A549 (cell line): ENCODE results near the gene HASPIN. TPM values are rescaled to one million over a fixed set of nuclear protein-coding genes. Genes with fewer than 3 reads are reported as not detected.

Source experiments
- ATAC-seq, 2 experiments: fragments of 200-7000 bp in 1 of 2; fragments of >200 bp in 1 of 2; cut with Nextera tagmentation in 1 of 2; cut with Tn5 transposase in 1 of 2; 3 replicates each; pipeline versions ENCODE4 v1.8.0 to v1.9.1; 2018 to 2020; ENCODE audit warnings: mild to moderate bottlenecking in 1 of 2, moderate library complexity in 1 of 2
- CTCF ChIA-PET: fragments of 300-600 bp; sonication (Branson Sonifier 250); formaldehyde crosslinking; extraction: SDS; loops from one replicate; lab custom pipeline; 2021; ENCODE audit warnings: antibody characterized with exemption, inconsistent platforms; lab: Yijun Ruan, JAX
- POLR2A ChIA-PET: fragments of 350-600 bp; formaldehyde crosslinking; extraction: SDS; loops from one replicate; lab custom pipeline; 2021; ENCODE audit warnings: antibody characterized with exemption, inconsistent platforms; lab: Yijun Ruan, JAX
- DNase-seq, 2 experiments: peaks; one replicate each; pipeline versions ENCODE4 v3.0.0 to v3.0.0-alpha.2; 2011 to 2016; ENCODE audit warnings: low read depth in 1 of 2, low spot score in 1 of 2
- FAIRE-seq: peaks from 2 replicates; lab custom pipeline; 2011; peaks lifted over from hg19 to GRCh38; lab: Jason Lieb, UNC
- H3K27ac ChIP-seq, 2 experiments: fragments of >200 bp; sonication (Bioruptor Twin); formaldehyde crosslinking; 3 replicates each; pipeline ENCODE4 v1.5.1; 2016 to 2017
- H3K4me1 ChIP-seq: fragments of >200 bp; sonication (Bioruptor Twin); formaldehyde crosslinking; 3 replicates; pipeline ENCODE4 v1.6.1; 2016
- H3K4me2 ChIP-seq: fragments of >200 bp; sonication (Bioruptor Twin); formaldehyde crosslinking; 3 replicates; pipeline ENCODE4 v1.6.1; 2016
- H3K4me3 ChIP-seq: fragments of >200 bp; sonication (Bioruptor Twin); formaldehyde crosslinking; 3 replicates; pipeline ENCODE4 v1.5.1; 2016
- H3K9me3 ChIP-seq: fragments of >200 bp; sonication (Bioruptor Twin); formaldehyde crosslinking; 3 replicates; pipeline ENCODE4 v1.6.1; 2016
- CBX2 ChIP-seq: fragments of 200-600 bp; sonication (generic); IDR thresholded peaks from 2 replicates; pipeline ENCODE4 v1.6.1; 2016; ENCODE audit warnings: low read depth, mild to moderate bottlenecking, borderline replicate concordance
- EHF ChIP-seq: fragments of 250-450 bp; sonication (Bioruptor Pico); IDR thresholded peaks from 2 replicates; pipeline ENCODE4 v1.5.0; 2020; ENCODE audit warnings: mild to moderate bottlenecking
- FOSB ChIP-seq: fragments of 250-450 bp; sonication (Bioruptor Pico); IDR thresholded peaks from 2 replicates; pipeline ENCODE4 v1.5.0; 2020; ENCODE audit warnings: mild to moderate bottlenecking, moderate library complexity
- FOSL2 ChIP-seq, 2 experiments: fragments of 450-650 bp in 1 of 2; fragments of >200 bp in 1 of 2; sonication (Bioruptor Twin) in 1 of 2; formaldehyde crosslinking; IDR thresholded peaks; 2 replicates each; pipeline versions ENCODE4 v1.5.0 to v1.6.1; 2016 to 2020; ENCODE audit warnings: mild to moderate bottlenecking in 1 of 2, moderate library complexity in 1 of 2
- FOXS1 ChIP-seq: fragments of 250-450 bp; sonication (Bioruptor Pico); IDR thresholded peaks from 2 replicates; pipeline ENCODE4 v1.5.0; 2020; ENCODE audit warnings: mild to moderate bottlenecking, moderate library complexity
- HDAC2 ChIP-seq: fragments of 200-600 bp; sonication (generic); IDR thresholded peaks from 2 replicates; pipeline ENCODE4 v1.6.1; 2016
- HOXA7 ChIP-seq: fragments of 250-450 bp; sonication (Bioruptor Pico); IDR thresholded peaks from 2 replicates; pipeline ENCODE4 v1.5.0; 2020; ENCODE audit warnings: mild to moderate bottlenecking, moderate library complexity
- HOXB13 ChIP-seq: fragments of 250-450 bp; sonication (Bioruptor Pico); IDR thresholded peaks from 2 replicates; pipeline ENCODE4 v1.5.0; 2020; ENCODE audit warnings: low read depth, mild to moderate bottlenecking, moderate library complexity
- HOXB5 ChIP-seq: fragments of 250-450 bp; sonication (Bioruptor Pico); IDR thresholded peaks from 2 replicates; pipeline ENCODE4 v1.5.0; 2020; ENCODE audit warnings: mild to moderate bottlenecking, moderate library complexity
- POLR2A ChIP-seq: IDR thresholded peaks from 2 replicates; pipeline ENCODE4 v1.6.1; 2012; ENCODE audit warnings: mild to moderate bottlenecking, low read length
- RAD21 ChIP-seq, 2 experiments: fragments of >200 bp in 1 of 2; sonication (Bioruptor Twin) in 1 of 2; formaldehyde crosslinking in 1 of 2; IDR thresholded peaks in 1 of 2; conservative IDR thresholded peaks in 1 of 2; 2 replicates in 1 of 2; 3 replicates in 1 of 2; pipeline ENCODE4 v1.6.1; 2012 to 2018; ENCODE audit warnings: inconsistent platforms in 1 of 2
- TFCP2L1 ChIP-seq: fragments of 250-450 bp; sonication (Bioruptor Pico); IDR thresholded peaks from 2 replicates; pipeline ENCODE4 v1.5.0; 2021; ENCODE audit warnings: mild to moderate bottlenecking
- TP53 ChIP-seq: fragments of 250-450 bp; sonication (Bioruptor Pico); IDR thresholded peaks from 2 replicates; pipeline ENCODE4 v1.5.0; 2021; ENCODE audit warnings: mild to moderate bottlenecking, moderate library complexity
- WGBS: methylation state at CpG from one replicate; pipeline ENCODE4 v1.1.6; 2017; ENCODE audit errors: missing lambda C conversion rate; 5-methylcytosine and 5-hydroxymethylcytosine counted together
- polyA plus RNA-seq, 4 experiments: library from polyadenylated mRNA; depleted of rRNA in 3 of 4; stranded (reverse); fragments of >200 nt; fragmentation: RNase III in 1 of 4; extraction: RNeasy Plus Mini Kit Qiagen cat#74134 plus additional on column Dnase treatment in 1 of 4; gene quantifications; 2 replicates in 3 of 4; 3 replicates in 1 of 4; pipeline ENCODE4 v1.2.3, GENCODE V29; 2011 to 2017
- TF ChIP-seq, protein P1 (sequence below): fragments of 250-450 bp; sonication (Bioruptor Pico); IDR thresholded peaks from 2 replicates; pipeline ENCODE4 v1.5.0; 2020; ENCODE audit warnings: low read depth, mild to moderate bottlenecking, moderate library complexity
- TF ChIP-seq, protein P2 (sequence below): IDR thresholded peaks from 2 replicates; pipeline ENCODE4 v1.6.1; 2012; ENCODE audit warnings: low read depth, borderline replicate concordance
- TF ChIP-seq, protein P3 (sequence below): IDR thresholded peaks from 2 replicates; pipeline ENCODE4 v1.6.1; 2012
- TF ChIP-seq, protein P4 (sequence below): fragments of >200 bp; sonication (Bioruptor Twin); formaldehyde crosslinking; IDR thresholded peaks from 3 replicates; pipeline ENCODE4 v1.6.1; 2016
- TF ChIP-seq, protein P5 (sequence below): fragments of >200 bp; sonication (Bioruptor Twin); formaldehyde crosslinking; IDR thresholded peaks from 3 replicates; pipeline ENCODE4 v1.5.1; 2016

Gene HASPIN
- polyA plus RNA-seq, 2 of the 4 experiments (the other 2 are of a cell fraction), result 8.7 to 11.5 TPM

DNA sequence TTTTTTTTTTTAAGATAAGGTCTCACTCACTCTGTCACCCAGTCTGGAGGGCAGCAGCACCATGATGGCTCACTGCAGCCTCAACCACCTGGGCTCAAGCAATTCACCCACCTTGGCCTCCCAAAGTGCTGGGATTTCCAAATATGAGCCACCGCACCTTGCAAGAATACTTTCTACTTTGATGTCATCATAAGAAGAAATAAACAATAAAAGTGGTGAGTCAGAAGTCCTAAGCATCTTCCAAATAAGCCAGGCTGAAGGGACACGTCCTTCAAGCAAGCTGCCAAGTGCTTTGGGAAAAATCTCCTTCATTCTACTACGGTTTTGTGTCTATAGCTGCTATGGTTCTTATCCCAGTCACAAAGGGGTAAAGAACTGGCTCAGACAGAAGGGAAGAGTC is 20.3 kb downstream of the HASPIN start:
- Histone ChIP-seq H3K4me1 (peaks cover 8% of the 10 kb centered on the region; the same call in 2 of the 3 replicates), H3K9me3 (no peaks in the 10 kb centered on the region), H3K4me2 (0 out of 3 replicates have a peak overlapping the region, but pooled peaks have one; percentile 9), H3K27ac (no peak overlapping the region), H3K4me3 (no peak overlapping the region)
- DNase-seq (peak in 1 of 2 experiments; percentile 52), FAIRE-seq (peak; percentile 39), ATAC-seq (no peak; a peak in 1 of 6 replicates)
- 11% methylated on average over 3 of the region's 3 CpGs for WGBS
- POLR2A ChIA-PET, result no interaction called here
- TF ChIP-seq RAD21 (conservative IDR thresholded peaks at IDR 0.05 in 1 of 2, IDR thresholded peaks at IDR 0.05 in 1 of 2), result no peak
- no peak for TF ChIP-seq EHF (CRISPR knock-in tag)
- TF ChIP-seq FOSL2 (IDR thresholded peaks at IDR 0.05), result no peak
- TF ChIP-seq FOSL2 (CRISPR knock-in tag; IDR thresholded peaks at IDR 0.05), result peak; percentile 15; the same call in 1 of the 2 replicates
- CTCF ChIA-PET, result interaction anchor here (1.2 to 2.4 kb wide), 4 partner anchors 10 to 102 kb away, joined by 5 to 13 read pairs (median 6); partner anchors contain the start of gene NCBP3

DNA sequence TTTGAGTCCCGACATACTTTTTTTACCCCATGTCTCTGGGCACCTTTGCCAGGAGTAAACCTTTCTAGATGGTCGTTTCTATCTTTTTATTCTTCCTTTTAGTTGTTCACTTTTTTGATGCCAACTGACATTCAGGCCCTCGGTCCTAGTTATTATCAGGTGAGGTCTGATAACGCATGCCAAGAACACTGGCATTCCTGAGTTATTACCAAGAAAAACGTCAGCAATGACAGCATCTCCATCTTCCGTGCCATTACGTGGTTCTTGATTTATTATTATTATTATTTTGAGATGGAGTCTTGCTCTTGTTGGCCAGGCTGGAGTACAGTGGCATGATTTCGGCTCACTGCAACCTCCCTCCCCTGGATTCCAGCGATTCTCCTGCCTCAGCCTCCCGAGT is 21.4 kb downstream of the HASPIN start:
- H3K4me2 ChIP-seq, result no peak overlapping the region
- H3K27ac ChIP-seq, result no peak overlapping the region
- peaks cover 8% of the 10 kb centered on the region; the same call in 2 of the 3 replicates for H3K4me1 ChIP-seq
- H3K9me3 ChIP-seq, result no peaks in the 10 kb centered on the region
- ATAC-seq, result no peak
- no peak for FAIRE-seq
- WGBS, result 62% methylated on average over 10 of the region's 10 CpGs
- ChIA-PET CTCF (interaction anchor here (0.7 to 10.1 kb wide), 5 partner anchors 9 to 101 kb away, joined by 3 to 176 read pairs (median 6); partner anchors contain the start of gene NCBP3), POLR2A (no interaction called here)
- no peak for TF ChIP-seq HDAC2
- TF ChIP-seq, protein P1, sequence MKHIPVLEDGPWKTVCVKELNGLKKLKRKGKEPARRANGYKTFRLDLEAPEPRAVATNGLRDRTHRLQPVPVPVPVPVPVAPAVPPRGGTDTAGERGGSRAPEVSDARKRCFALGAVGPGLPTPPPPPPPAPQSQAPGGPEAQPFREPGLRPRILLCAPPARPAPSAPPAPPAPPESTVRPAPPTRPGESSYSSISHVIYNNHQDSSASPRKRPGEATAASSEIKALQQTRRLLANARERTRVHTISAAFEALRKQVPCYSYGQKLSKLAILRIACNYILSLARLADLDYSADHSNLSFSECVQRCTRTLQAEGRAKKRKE (CRISPR knock-in tag), result no peak
- no peak overlapping the region for H3K4me3 ChIP-seq
- no peak for DNase-seq

DNA sequence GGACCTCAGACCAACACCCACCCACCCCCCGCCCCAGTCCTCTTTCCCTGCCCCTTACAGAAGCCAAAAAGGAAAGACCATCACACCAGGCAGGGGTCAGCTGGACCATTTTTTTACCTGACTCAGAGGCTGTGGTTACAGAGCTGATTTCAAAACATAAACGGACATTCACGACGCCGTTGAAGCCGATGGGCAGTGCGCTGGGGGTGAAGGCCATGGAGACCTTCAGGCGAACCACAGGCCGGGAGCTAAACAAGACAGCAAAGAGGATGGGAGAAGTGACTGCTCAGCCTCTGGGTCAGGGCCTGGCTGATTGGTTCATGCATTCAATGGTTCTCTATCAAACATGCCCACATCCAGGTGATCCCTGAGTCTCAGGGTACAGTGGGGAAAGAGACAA is 24.1 kb downstream of the HASPIN start:
- Histone ChIP-seq H3K4me2 (no peak overlapping the region), H3K9me3 (no peaks in the 10 kb centered on the region), H3K27ac (no peak overlapping the region), H3K4me1 (peaks cover 8% of the 10 kb centered on the region; the same call in 2 of the 3 replicates), H3K4me3 (no peak overlapping the region)
- CTCF ChIA-PET, result interaction anchor here (0.9 to 10.1 kb wide), 8 partner anchors 9 to 116 kb away, joined by 3 to 176 read pairs (median 5); partner anchors contain the start of gene NCBP3
- WGBS, result 93% methylated on average over 8 of the region's 9 CpGs
- DNase-seq, result no peak
- POLR2A ChIA-PET, result no interaction called here
- TF ChIP-seq, protein P2, sequence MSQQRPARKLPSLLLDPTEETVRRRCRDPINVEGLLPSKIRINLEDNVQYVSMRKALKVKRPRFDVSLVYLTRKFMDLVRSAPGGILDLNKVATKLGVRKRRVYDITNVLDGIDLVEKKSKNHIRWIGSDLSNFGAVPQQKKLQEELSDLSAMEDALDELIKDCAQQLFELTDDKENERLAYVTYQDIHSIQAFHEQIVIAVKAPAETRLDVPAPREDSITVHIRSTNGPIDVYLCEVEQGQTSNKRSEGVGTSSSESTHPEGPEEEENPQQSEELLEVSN, result no peak
- TF ChIP-seq FOSL2 (IDR thresholded peaks at IDR 0.05) (no peak), FOSL2 (CRISPR knock-in tag; IDR thresholded peaks at IDR 0.05) (no peak), HOXB13 (CRISPR knock-in tag) (no peak), HOXB5 (CRISPR knock-in tag) (no peak), POLR2A (no peak), FOXS1 (CRISPR knock-in tag) (no peak)
- no peak for ATAC-seq
- no peak for FAIRE-seq

DNA sequence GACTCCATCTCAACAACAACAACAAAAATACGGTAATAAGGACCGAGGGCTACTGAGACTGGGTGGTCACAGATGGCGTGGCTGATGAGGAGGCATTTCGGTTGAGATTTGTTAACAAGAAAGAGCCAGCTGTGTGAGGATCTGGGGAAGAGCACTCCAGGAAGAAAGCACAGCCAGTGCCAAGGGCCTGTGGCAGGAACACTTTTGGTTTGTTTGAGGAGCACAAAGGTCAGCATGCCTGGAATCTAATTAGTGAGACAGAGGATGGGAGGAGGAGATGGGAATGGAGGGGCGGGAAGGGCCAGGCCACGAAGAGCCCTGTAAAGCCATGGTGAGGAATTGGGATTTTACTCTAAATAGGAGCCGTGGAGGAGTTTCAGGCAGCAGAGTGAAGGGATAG is 24.9 kb downstream of the HASPIN start:
- Histone ChIP-seq H3K27ac (no peak overlapping the region), H3K9me3 (no peaks in the 10 kb centered on the region), H3K4me1 (peaks cover 8% of the 10 kb centered on the region; the same call in 2 of the 3 replicates), H3K4me3 (no peak overlapping the region), H3K4me2 (no peak overlapping the region)
- CTCF ChIA-PET, result interaction anchor here (1.1 to 10.1 kb wide), 5 partner anchors 12 to 98 kb away, joined by 3 to 176 read pairs (median 7); partner anchors contain the start of gene NCBP3
- FAIRE-seq, result no peak
- no peak for TF ChIP-seq TP53 (CRISPR knock-in tag)
- TF ChIP-seq, protein P3, sequence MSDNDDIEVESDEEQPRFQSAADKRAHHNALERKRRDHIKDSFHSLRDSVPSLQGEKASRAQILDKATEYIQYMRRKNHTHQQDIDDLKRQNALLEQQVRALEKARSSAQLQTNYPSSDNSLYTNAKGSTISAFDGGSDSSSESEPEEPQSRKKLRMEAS, result no peak
- no peak for TF ChIP-seq TFCP2L1 (CRISPR knock-in tag)
- TF ChIP-seq, protein P4, sequence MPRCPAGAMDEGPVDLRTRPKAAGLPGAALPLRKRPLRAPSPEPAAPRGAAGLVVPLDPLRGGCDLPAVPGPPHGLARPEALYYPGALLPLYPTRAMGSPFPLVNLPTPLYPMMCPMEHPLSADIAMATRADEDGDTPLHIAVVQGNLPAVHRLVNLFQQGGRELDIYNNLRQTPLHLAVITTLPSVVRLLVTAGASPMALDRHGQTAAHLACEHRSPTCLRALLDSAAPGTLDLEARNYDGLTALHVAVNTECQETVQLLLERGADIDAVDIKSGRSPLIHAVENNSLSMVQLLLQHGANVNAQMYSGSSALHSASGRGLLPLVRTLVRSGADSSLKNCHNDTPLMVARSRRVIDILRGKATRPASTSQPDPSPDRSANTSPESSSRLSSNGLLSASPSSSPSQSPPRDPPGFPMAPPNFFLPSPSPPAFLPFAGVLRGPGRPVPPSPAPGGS, result no peak
- TF ChIP-seq, protein P5, sequence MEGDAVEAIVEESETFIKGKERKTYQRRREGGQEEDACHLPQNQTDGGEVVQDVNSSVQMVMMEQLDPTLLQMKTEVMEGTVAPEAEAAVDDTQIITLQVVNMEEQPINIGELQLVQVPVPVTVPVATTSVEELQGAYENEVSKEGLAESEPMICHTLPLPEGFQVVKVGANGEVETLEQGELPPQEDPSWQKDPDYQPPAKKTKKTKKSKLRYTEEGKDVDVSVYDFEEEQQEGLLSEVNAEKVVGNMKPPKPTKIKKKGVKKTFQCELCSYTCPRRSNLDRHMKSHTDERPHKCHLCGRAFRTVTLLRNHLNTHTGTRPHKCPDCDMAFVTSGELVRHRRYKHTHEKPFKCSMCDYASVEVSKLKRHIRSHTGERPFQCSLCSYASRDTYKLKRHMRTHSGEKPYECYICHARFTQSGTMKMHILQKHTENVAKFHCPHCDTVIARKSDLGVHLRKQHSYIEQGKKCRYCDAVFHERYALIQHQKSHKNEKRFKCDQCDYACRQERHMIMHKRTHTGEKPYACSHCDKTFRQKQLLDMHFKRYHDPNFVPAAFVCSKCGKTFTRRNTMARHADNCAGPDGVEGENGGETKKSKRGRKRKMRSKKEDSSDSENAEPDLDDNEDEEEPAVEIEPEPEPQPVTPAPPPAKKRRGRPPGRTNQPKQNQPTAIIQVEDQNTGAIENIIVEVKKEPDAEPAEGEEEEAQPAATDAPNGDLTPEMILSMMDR, result no peak
- TF ChIP-seq, protein P1 (CRISPR knock-in tag), result no peak
- no peak for TF ChIP-seq FOSL2 (IDR thresholded peaks at IDR 0.05)
- TF ChIP-seq FOSL2 (CRISPR knock-in tag; IDR thresholded peaks at IDR 0.05), result no peak
- TF ChIP-seq CBX2, result no peak
- TF ChIP-seq HOXA7 (CRISPR knock-in tag), result no peak
- TF ChIP-seq, protein P2, result no peak
- TF ChIP-seq FOSB (CRISPR knock-in tag), result no peak
- POLR2A ChIA-PET, result no interaction called here
- 69% methylated on average over 7 of the region's 7 CpGs for WGBS
- DNase-seq, result no peak
- no peak for ATAC-seq
